T-helper 1 cell treated with Interleukin-12 subunit alpha and Interleukin-12 subunit beta and Interleukin-4 antibody, amounts not matched to agents 30 ng/mL and 1 ng/mL, for 36 hours (primary cell): ENCODE data around the gene BMP10. TPM values are rescaled to one million over a fixed set of nuclear protein-coding genes. Genes with fewer than 3 reads are reported as not detected.

Source experiments
- intact Hi-C: fragments of 100-400 bp; cut with micrococcal nuclease; formaldehyde crosslinking; loops from one replicate; pipeline ENCODE4 v1.15.1; 2024
- total RNA-seq: library from RNA; stranded (reverse); gene quantifications from 2 replicates; pipeline ENCODE4 v1.2.3, GENCODE V29; 2022

The BMP10 gene
- total RNA-seq = 0.27 TPM in 1 of 2 replicates, not detected in the other

- intact Hi-C loops = no loop called here
Observed at GRCh38 chr2:68871159-68871764, at the start of gene BMP10. Gene BMP10 (minus strand): TSS chr2:68871397. CDS start chr2:68871358, 39 bp downstream.

GRCh38 chr2:68920481-68921170, 49.4 kb upstream of the BMP10 start:
- intact Hi-C loops = loop anchor here (10.0 kb wide), 1 partner anchor 736 kb away; no protein-coding TSS in a partner anchor

GRCh38 chr2:68918497-68918896, 47.3 kb upstream of the BMP10 start:
- intact Hi-C loops = no loop called here

- intact Hi-C loops = no loop called here
Observed at GRCh38 chr2:68917034-68917718, 46.0 kb upstream of the BMP10 start.

GRCh38 chr2:68916226-68916625, 45.0 kb upstream of the BMP10 start:
- intact Hi-C loops = no loop called here

GRCh38 chr2:68915393-68915792, 44.2 kb upstream of the BMP10 start:
- intact Hi-C loops = no loop called here

- intact Hi-C loops = no loop called here
Observed at GRCh38 chr2:68913359-68913758, 42.2 kb upstream of the BMP10 start.

GRCh38 chr2:68912732-68913131, 41.5 kb upstream of the BMP10 start:
- intact Hi-C loops = no loop called here

- intact Hi-C loops = no loop called here
Observed at GRCh38 chr2:68912111-68912510, 40.9 kb upstream of the BMP10 start.

GRCh38 chr2:68911709-68912108, 40.5 kb upstream of the BMP10 start:
- intact Hi-C loops = loop anchor here (1.0 kb wide), 1 partner anchor 316 kb away; no protein-coding TSS in a partner anchor

- intact Hi-C loops = loop anchor here (1.0 kb wide), 1 partner anchor 316 kb away; no protein-coding TSS in a partner anchor
Observed at GRCh38 chr2:68911246-68911645, 40.0 kb upstream of the BMP10 start.

- intact Hi-C loops = loop anchor here (1.0 to 5.0 kb wide), 3 partner anchors 159 to 547 kb away; no protein-coding TSS in a partner anchor
Observed at GRCh38 chr2:68909793-68910674, 38.8 kb upstream of the BMP10 start.

GRCh38 chr2:68908392-68908970, 37.3 kb upstream of the BMP10 start:
- intact Hi-C loops = loop anchor here (1.0 to 5.0 kb wide), 13 partner anchors 17 to 846 kb away; partner anchors contain the start of genes APLF, FBXO48, PNO1 and PPP3R1

- intact Hi-C loops = loop anchor here (1.0 to 5.0 kb wide), 13 partner anchors 17 to 846 kb away; partner anchors contain the start of genes APLF, FBXO48, PNO1 and PPP3R1
Observed at GRCh38 chr2:68907920-68908253, 36.7 kb upstream of the BMP10 start.

GRCh38 chr2:68907232-68907919, 36.2 kb upstream of the BMP10 start:
- intact Hi-C loops = loop anchor here (5.0 kb wide), 1 partner anchor 255 kb away; no protein-coding TSS in a partner anchor

GRCh38 chr2:68906716-68907115, 35.5 kb upstream of the BMP10 start:
- intact Hi-C loops = loop anchor here (5.0 kb wide), 1 partner anchor 254 kb away; no protein-coding TSS in a partner anchor

GRCh38 chr2:68905116-68905515, 33.9 kb upstream of the BMP10 start:
- intact Hi-C loops = loop anchor here (5.0 kb wide), 1 partner anchor 253 kb away; no protein-coding TSS in a partner anchor

- intact Hi-C loops = no loop called here
Observed at GRCh38 chr2:68901561-68901960, 30.4 kb upstream of the BMP10 start.

GRCh38 chr2:68901199-68901514, 30.0 kb upstream of the BMP10 start:
- intact Hi-C loops = no loop called here
